ENCODE data around the gene KLHL42. TPM values are rescaled to one million over a fixed set of nuclear protein-coding genes. Genes with fewer than 3 reads are reported as not detected.

The KLHL42 gene
- total and polyA plus RNA-seq, 2 experiments from 2014 or later = 7.6 to 33.2 TPM

DNA sequence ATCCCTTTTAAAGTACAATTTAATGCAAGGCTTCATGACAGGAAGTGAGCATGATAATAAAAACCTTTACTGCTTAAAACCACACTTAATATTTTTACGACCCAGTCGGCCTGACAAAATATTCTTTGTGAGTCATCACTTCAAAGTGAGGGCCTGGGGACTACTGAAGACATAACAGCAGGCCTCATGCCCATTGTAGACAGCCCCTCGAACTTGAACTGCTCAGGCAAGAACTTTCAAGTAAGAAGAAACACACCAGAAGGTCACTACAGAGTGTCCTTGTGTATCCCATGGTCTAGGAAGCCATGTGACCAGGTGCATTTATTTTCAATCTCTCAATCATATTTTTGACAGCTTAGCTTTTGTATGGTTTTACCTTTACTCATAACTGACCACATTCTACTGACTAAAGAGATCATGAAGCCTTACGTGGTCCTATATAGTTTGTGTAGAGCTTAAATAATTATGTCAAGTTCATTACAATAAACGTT is 61.4 kb downstream of the KLHL42 start:
- DNase-seq (ENCODE audit: low spot score) (no peak), ATAC-seq (no peak)
- Mint-ChIP-seq H3K36me3 (ENCODE audit: low read depth) (no peaks in the 10 kb centered on the region), H3K27me3 (ENCODE audit: insufficient read depth, low read depth, poor library complexity) (peaks cover 2% of the 10 kb centered on the region), H3K4me3 (no peak overlapping the region), H3K4me1 (no peaks in the 10 kb centered on the region), H3K9me3 (no peaks in the 10 kb centered on the region; the same call in 2 of the 3 replicates), H3K27ac (no peak overlapping the region)
- Histone ChIP-seq H3F3A (replicated peaks; ENCODE audit: low read depth) (no peaks in the 10 kb centered on the region), H3K27ac (ENCODE audit: low read depth) (no peak overlapping the region), H3K4me3 (no peak overlapping the region), H3K4me1 (ENCODE audit: insufficient read depth) (no peaks in the 10 kb centered on the region), H3K79me2 (replicated peaks; ENCODE audit: insufficient read depth) (no peaks in the 10 kb centered on the region), H3K9me2 (ENCODE audit: insufficient read depth) (no peaks in the 10 kb centered on the region; the same call in 1 of the 2 replicates), H2AFZ (no peak overlapping the region), H3K27me3 (ENCODE audit: insufficient read depth) (no peaks in the 10 kb centered on the region), H4K20me1 (replicated peaks; ENCODE audit: insufficient read depth) (no peaks in the 10 kb centered on the region), H3K36me3 (ENCODE audit: insufficient read depth) (no peaks in the 10 kb centered on the region), H3K4me2 (no peak overlapping the region)
- TF ChIP-seq EZH2 (IDR thresholded peaks at IDR 0.05; ENCODE audit: low read depth, unreplicated experiment) (no peak), ZNF331 (CRISPR knock-in tag; IDR thresholded peaks at IDR 0.05; ENCODE audit: low read depth) (no peak), STAT1 (IDR thresholded peaks at IDR 0.05; ENCODE audit: unreplicated experiment) (no peak)

DNA sequence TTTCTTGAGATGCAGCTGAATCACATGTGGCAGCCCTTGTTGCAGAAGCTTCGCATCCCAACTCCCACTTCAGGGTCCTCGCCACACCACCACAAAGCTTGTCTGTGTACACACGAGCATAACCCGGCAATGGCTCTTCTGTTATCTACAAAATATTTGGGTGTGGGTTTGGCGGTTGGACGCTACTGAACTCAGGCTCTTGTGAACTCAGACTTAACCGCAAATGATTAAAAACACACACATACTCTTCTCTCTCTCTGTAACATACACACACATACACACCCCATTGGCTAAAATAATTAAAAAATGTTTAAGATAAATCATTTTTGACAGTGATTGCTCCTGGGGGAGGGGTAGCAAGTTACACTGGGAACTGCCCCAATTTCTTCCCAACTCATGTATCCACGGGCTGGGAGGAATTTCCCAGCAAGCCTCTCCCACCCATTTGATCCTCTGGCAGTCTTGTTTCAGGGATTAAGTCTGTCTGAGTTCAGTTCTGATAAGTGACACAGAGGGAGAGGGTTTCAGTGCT is 63.7 kb downstream of the KLHL42 start:
- no peaks in the 10 kb centered on the region for H3K36me3 ChIP-seq (ENCODE audit: insufficient read depth)
- H3F3A ChIP-seq (replicated peaks; ENCODE audit: low read depth) = no peaks in the 10 kb centered on the region
- H4K20me1 ChIP-seq (replicated peaks; ENCODE audit: insufficient read depth) = no peaks in the 10 kb centered on the region
- no peaks in the 10 kb centered on the region for H3K4me1 ChIP-seq (ENCODE audit: insufficient read depth)
- no peak overlapping the region for H3K4me3 ChIP-seq
- H3K4me2 ChIP-seq = no peak overlapping the region
- no peaks in the 10 kb centered on the region for H3K79me2 ChIP-seq (replicated peaks; ENCODE audit: insufficient read depth)
- ATAC-seq (no peak), DNase-seq (ENCODE audit: low spot score) (no peak)
- H3K27me3 ChIP-seq (ENCODE audit: insufficient read depth) = no peaks in the 10 kb centered on the region
- no peaks in the 10 kb centered on the region; the same call in 1 of the 2 replicates for H3K9me2 ChIP-seq (ENCODE audit: insufficient read depth)
- no peaks in the 10 kb centered on the region for H3K36me3 Mint-ChIP-seq (ENCODE audit: low read depth)
- no peak overlapping the region for H3K27ac Mint-ChIP-seq
- no peak overlapping the region for H3K27ac ChIP-seq (ENCODE audit: low read depth)
- no peaks in the 10 kb centered on the region; the same call in 2 of the 3 replicates for H3K9me3 Mint-ChIP-seq
- peaks cover 2% of the 10 kb centered on the region for H3K27me3 Mint-ChIP-seq (ENCODE audit: insufficient read depth, low read depth, poor library complexity)
- H2AFZ ChIP-seq = peak overlapping the region; percentile 52; the same call in 1 of the 2 replicates
- H3K4me1 Mint-ChIP-seq = no peaks in the 10 kb centered on the region
- H3K4me3 Mint-ChIP-seq = no peak overlapping the region
- no peak for TF ChIP-seq JUNB (IDR thresholded peaks at IDR 0.05; ENCODE audit: unreplicated experiment)
- no peak for TF ChIP-seq EZH2 (IDR thresholded peaks at IDR 0.05; ENCODE audit: low read depth, unreplicated experiment)
- no peak for TF ChIP-seq EZH2phosphoT487 (IDR thresholded peaks at IDR 0.05; ENCODE audit: unreplicated experiment)
- TF ChIP-seq, protein P1, sequence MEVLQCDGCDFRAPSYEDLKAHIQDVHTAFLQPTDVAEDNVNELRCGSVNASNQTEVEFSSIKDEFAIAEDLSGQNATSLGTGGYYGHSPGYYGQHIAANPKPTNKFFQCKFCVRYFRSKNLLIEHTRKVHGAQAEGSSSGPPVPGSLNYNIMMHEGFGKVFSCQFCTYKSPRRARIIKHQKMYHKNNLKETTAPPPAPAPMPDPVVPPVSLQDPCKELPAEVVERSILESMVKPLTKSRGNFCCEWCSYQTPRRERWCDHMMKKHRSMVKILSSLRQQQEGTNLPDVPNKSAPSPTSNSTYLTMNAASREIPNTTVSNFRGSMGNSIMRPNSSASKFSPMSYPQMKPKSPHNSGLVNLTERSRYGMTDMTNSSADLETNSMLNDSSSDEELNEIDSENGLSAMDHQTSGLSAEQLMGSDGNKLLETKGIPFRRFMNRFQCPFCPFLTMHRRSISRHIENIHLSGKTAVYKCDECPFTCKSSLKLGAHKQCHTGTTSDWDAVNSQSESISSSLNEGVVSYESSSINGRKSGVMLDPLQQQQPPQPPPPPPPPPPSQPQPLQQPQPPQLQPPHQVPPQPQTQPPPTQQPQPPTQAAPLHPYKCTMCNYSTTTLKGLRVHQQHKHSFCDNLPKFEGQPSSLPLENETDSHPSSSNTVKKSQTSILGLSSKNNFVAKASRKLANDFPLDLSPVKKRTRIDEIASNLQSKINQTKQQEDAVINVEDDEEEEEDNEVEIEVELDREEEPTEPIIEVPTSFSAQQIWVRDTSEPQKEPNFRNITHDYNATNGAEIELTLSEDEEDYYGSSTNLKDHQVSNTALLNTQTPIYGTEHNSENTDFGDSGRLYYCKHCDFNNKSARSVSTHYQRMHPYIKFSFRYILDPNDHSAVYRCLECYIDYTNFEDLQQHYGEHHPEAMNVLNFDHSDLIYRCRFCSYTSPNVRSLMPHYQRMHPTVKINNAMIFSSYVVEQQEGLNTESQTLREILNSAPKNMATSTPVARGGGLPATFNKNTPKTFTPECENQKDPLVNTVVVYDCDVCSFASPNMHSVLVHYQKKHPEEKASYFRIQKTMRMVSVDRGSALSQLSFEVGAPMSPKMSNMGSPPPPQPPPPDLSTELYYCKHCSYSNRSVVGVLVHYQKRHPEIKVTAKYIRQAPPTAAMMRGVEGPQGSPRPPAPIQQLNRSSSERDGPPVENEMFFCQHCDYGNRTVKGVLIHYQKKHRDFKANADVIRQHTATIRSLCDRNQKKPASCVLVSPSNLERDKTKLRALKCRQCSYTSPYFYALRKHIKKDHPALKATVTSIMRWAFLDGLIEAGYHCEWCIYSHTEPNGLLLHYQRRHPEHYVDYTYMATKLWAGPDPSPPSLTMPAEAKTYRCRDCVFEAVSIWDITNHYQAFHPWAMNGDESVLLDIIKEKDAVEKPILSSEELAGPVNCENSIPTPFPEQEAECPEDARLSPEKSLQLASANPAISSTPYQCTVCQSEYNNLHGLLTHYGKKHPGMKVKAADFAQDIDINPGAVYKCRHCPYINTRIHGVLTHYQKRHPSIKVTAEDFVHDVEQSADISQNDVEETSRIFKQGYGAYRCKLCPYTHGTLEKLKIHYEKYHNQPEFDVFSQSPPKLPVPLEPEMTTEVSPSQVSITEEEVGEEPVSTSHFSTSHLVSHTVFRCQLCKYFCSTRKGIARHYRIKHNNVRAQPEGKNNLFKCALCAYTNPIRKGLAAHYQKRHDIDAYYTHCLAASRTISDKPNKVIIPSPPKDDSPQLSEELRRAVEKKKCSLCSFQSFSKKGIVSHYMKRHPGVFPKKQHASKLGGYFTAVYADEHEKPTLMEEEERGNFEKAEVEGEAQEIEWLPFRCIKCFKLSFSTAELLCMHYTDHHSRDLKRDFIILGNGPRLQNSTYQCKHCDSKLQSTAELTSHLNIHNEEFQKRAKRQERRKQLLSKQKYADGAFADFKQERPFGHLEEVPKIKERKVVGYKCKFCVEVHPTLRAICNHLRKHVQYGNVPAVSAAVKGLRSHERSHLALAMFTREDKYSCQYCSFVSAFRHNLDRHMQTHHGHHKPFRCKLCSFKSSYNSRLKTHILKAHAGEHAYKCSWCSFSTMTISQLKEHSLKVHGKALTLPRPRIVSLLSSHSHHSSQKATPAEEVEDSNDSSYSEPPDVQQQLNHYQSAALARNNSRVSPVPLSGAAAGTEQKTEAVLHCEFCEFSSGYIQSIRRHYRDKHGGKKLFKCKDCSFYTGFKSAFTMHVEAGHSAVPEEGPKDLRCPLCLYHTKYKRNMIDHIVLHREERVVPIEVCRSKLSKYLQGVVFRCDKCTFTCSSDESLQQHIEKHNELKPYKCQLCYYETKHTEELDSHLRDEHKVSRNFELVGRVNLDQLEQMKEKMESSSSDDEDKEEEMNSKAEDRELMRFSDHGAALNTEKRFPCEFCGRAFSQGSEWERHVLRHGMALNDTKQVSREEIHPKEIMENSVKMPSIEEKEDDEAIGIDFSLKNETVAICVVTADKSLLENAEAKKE (CRISPR knock-in tag; IDR thresholded peaks at IDR 0.05) = no peak
- no peak for TF ChIP-seq STAT1 (IDR thresholded peaks at IDR 0.05; ENCODE audit: unreplicated experiment)
- TF ChIP-seq, protein P2, sequence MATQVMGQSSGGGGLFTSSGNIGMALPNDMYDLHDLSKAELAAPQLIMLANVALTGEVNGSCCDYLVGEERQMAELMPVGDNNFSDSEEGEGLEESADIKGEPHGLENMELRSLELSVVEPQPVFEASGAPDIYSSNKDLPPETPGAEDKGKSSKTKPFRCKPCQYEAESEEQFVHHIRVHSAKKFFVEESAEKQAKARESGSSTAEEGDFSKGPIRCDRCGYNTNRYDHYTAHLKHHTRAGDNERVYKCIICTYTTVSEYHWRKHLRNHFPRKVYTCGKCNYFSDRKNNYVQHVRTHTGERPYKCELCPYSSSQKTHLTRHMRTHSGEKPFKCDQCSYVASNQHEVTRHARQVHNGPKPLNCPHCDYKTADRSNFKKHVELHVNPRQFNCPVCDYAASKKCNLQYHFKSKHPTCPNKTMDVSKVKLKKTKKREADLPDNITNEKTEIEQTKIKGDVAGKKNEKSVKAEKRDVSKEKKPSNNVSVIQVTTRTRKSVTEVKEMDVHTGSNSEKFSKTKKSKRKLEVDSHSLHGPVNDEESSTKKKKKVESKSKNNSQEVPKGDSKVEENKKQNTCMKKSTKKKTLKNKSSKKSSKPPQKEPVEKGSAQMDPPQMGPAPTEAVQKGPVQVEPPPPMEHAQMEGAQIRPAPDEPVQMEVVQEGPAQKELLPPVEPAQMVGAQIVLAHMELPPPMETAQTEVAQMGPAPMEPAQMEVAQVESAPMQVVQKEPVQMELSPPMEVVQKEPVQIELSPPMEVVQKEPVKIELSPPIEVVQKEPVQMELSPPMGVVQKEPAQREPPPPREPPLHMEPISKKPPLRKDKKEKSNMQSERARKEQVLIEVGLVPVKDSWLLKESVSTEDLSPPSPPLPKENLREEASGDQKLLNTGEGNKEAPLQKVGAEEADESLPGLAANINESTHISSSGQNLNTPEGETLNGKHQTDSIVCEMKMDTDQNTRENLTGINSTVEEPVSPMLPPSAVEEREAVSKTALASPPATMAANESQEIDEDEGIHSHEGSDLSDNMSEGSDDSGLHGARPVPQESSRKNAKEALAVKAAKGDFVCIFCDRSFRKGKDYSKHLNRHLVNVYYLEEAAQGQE (IDR thresholded peaks at IDR 0.05; ENCODE audit: unreplicated experiment) = no peak
- TF ChIP-seq ZNF331 (CRISPR knock-in tag; IDR thresholded peaks at IDR 0.05; ENCODE audit: low read depth) = no peak
- TF ChIP-seq POLR2AphosphoS5 (IDR thresholded peaks at IDR 0.05; ENCODE audit: low read depth) = no peak
- TF ChIP-seq, protein P3, sequence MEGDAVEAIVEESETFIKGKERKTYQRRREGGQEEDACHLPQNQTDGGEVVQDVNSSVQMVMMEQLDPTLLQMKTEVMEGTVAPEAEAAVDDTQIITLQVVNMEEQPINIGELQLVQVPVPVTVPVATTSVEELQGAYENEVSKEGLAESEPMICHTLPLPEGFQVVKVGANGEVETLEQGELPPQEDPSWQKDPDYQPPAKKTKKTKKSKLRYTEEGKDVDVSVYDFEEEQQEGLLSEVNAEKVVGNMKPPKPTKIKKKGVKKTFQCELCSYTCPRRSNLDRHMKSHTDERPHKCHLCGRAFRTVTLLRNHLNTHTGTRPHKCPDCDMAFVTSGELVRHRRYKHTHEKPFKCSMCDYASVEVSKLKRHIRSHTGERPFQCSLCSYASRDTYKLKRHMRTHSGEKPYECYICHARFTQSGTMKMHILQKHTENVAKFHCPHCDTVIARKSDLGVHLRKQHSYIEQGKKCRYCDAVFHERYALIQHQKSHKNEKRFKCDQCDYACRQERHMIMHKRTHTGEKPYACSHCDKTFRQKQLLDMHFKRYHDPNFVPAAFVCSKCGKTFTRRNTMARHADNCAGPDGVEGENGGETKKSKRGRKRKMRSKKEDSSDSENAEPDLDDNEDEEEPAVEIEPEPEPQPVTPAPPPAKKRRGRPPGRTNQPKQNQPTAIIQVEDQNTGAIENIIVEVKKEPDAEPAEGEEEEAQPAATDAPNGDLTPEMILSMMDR (conservative IDR thresholded peaks at IDR 0.05; ENCODE audit: low read depth in 2 of 2) = no peak

All from GM23338 (cell line).